CD14-positive monocyte (primary cell): ENCODE results near the gene DNAJB4. TPM values are rescaled to one million over a fixed set of nuclear protein-coding genes. Genes with fewer than 3 reads are reported as not detected.

ENCODE experiments used
- DNase-seq, 3 donors: peaks; one replicate each; pipeline ENCODE4 v3.0.0-alpha.2; 2011 to 2022
- H2AFZ ChIP-seq: 2 replicates; pipeline ENCODE4 v1.6.0; 2012; ENCODE audit warnings: mild to moderate bottlenecking, low read depth, low read length, inconsistent platforms; ENCODE audit not compliant: insufficient read depth, poor library complexity, severe bottlenecking
- H3K27ac ChIP-seq, 2 donors: 1 replicate in 1 of 2; 2 replicates in 1 of 2; pipeline ENCODE4 v1.5.1; 2012 to 2013; ENCODE audit warnings: low read length in 2 of 2, control low read depth in 1 of 2, inconsistent platforms in 1 of 2, low read depth in 1 of 2, mild to moderate bottlenecking in 1 of 2
- H3K27me3 ChIP-seq, 2 donors: one replicate each; pipeline versions ENCODE4 v1.6.0 to v1.6.1; 2011 to 2013; ENCODE audit warnings: low read length in 2 of 2; ENCODE audit not compliant: control insufficient read depth in 2 of 2, insufficient read depth in 2 of 2
- H3K36me3 ChIP-seq, 2 donors: replicated peaks in 1 of 2; 1 replicate in 1 of 2; 2 replicates in 1 of 2; pipeline versions ENCODE4 v1.5.1 to v1.6.1; 2012 to 2013; ENCODE audit warnings: low read length in 2 of 2, control low read depth in 1 of 2, inconsistent platforms in 1 of 2, mild to moderate bottlenecking in 1 of 2; ENCODE audit not compliant: insufficient read depth in 2 of 2, control insufficient read depth in 1 of 2
- H3K4me1 ChIP-seq, 2 donors: 1 replicate in 1 of 2; 2 replicates in 1 of 2; pipeline versions ENCODE4 v1.5.1 to v1.6.1; 2012 to 2013; ENCODE audit warnings: low read length in 2 of 2, control low read depth in 1 of 2, inconsistent platforms in 1 of 2, mild to moderate bottlenecking in 1 of 2, moderate library complexity in 1 of 2; ENCODE audit not compliant: insufficient read depth in 2 of 2, control insufficient read depth in 1 of 2
- H3K4me2 ChIP-seq: replicated peaks from 2 replicates; pipeline ENCODE3; 2012; ENCODE audit warnings: low read length, moderate library complexity, mild to moderate bottlenecking; ENCODE audit not compliant: poor library complexity, severe bottlenecking; ENCODE audit errors: extremely low read depth
- H3K4me3 ChIP-seq, 3 experiments: fragments of 200-600 bp in 1 of 3; sonication (generic) in 1 of 3; replicated peaks in 1 of 3; 1 replicate in 2 of 3; 2 replicates in 1 of 3; pipeline ENCODE4 v1.5.1; 2011 to 2013; ENCODE audit warnings: low read length in 3 of 3, mild to moderate bottlenecking in 3 of 3, control low read depth in 2 of 3, low read depth in 2 of 3, inconsistent platforms in 1 of 3, moderate library complexity in 1 of 3
- H3K79me2 ChIP-seq: 2 replicates; pipeline ENCODE4 v1.6.0; 2012; ENCODE audit warnings: mild to moderate bottlenecking, control low read depth, inconsistent platforms, low read length, moderate library complexity; ENCODE audit not compliant: insufficient read depth
- H3K9ac ChIP-seq: 2 replicates; pipeline ENCODE4 v1.6.0; 2017; ENCODE audit warnings: low read length, mild to moderate bottlenecking; ENCODE audit not compliant: insufficient read depth, poor library complexity, severe bottlenecking
- H3K9me3 ChIP-seq, 2 donors: replicated peaks in 1 of 2; 1 replicate in 1 of 2; 2 replicates in 1 of 2; pipeline versions ENCODE4 v1.5.1 to v1.6.1; 2012 to 2013; ENCODE audit warnings: low read length in 2 of 2, control low read depth in 1 of 2; ENCODE audit not compliant: control insufficient read depth in 1 of 2, insufficient read depth in 1 of 2
- H4K20me1 ChIP-seq: 2 replicates; pipeline ENCODE4 v1.6.0; 2012; ENCODE audit warnings: mild to moderate bottlenecking, low read length, control low read depth, moderate library complexity; ENCODE audit not compliant: insufficient read depth
- H3K27ac Mint-ChIP-seq, 7 donors: one replicate each; pipeline ENCODE4 v1.8.0; 2020; ENCODE audit warnings: mild to moderate bottlenecking in 7 of 7, mixed read lengths in 7 of 7, moderate library complexity in 6 of 7, inconsistent platforms in 2 of 7
- H3K27me3 Mint-ChIP-seq, 3 donors: one replicate each; pipeline ENCODE4 v1.8.0; 2021 to 2022; ENCODE audit warnings: low read depth in 3 of 3, mild to moderate bottlenecking in 3 of 3, mixed read lengths in 3 of 3, moderate library complexity in 3 of 3, inconsistent platforms in 1 of 3
- H3K36me3 Mint-ChIP-seq, 2 donors: one replicate each; pipeline ENCODE4 v1.8.0; 2020; ENCODE audit warnings: mixed read lengths in 2 of 2, inconsistent platforms in 1 of 2, mild to moderate bottlenecking in 1 of 2
- H3K4me1 Mint-ChIP-seq: one replicate; pipeline ENCODE4 v1.8.0; 2020; ENCODE audit warnings: mild to moderate bottlenecking, mixed read lengths
- H3K4me3 Mint-ChIP-seq, 2 donors: one replicate each; pipeline ENCODE4 v1.8.0; 2020; ENCODE audit warnings: mild to moderate bottlenecking in 2 of 2, mixed read lengths in 2 of 2, moderate library complexity in 1 of 2
- H3K9me3 Mint-ChIP-seq, 7 donors: one replicate each; pipeline ENCODE4 v1.8.0; 2020 to 2022; ENCODE audit warnings: mixed read lengths in 7 of 7, mild to moderate bottlenecking in 6 of 7, moderate library complexity in 6 of 7, inconsistent platforms in 2 of 7
- CTCF ChIP-seq: fragments of 200-600 bp; IDR thresholded peaks from one replicate; pipeline ENCODE4 v1.8.0; 2022; ENCODE audit warnings: antibody characterized with exemption, mild to moderate bottlenecking
- WGBS: methylation state at CpG from one replicate; pipeline ENCODE4 v1.1.5; 2013; ENCODE audit warnings: missing lambda C conversion rate; ENCODE audit not compliant: insufficient coverage; 5-methylcytosine and 5-hydroxymethylcytosine counted together
- intact Hi-C, 2 donors: fragments of 100-400 bp; cut with micrococcal nuclease; formaldehyde crosslinking; loops; one replicate each; pipeline versions ENCODE4 v1.15.0 to v1.15.1; 2023
- polyA plus RNA-seq, 3 donors: library from polyadenylated mRNA; depleted of rRNA in 1 of 3; unstranded in 2 of 3; stranded (reverse) in 1 of 3; fragments of 300-500 nt in 2 of 3; fragments of >200 nt in 1 of 3; fragmentation: Illumina TruSeq in 2 of 3; gene quantifications; 1 replicate in 2 of 3; 2 replicates in 1 of 3; pipeline ENCODE4 v1.2.3, GENCODE V29; 2012 to 2021

Gene DNAJB4
- polyA plus RNA-seq, 3 donors = 2.8 to 4.0 (median 3.6) TPM

- Histone ChIP-seq H2AFZ (no peak overlapping the region), H3K4me2 (no peak overlapping the region), H3K4me3 (no peak overlapping the region), H3K9me3 (no peaks in the 10 kb centered on the region), H3K79me2 (peaks cover 10% of the 10 kb centered on the region), H4K20me1 (no peaks in the 10 kb centered on the region), H3K4me1 (peaks cover 0 to 6% of the 10 kb centered on the region in 2 donors), H3K27ac (no peak overlapping the region), H3K9ac (no peak overlapping the region), H3K36me3 (peaks cover 0 to 9% of the 10 kb centered on the region in 2 donors), H3K27me3 (no peaks in the 10 kb centered on the region)
- no peak for DNase-seq
- H3K4me3 Mint-ChIP-seq = no peak overlapping the region
- H3K4me1 Mint-ChIP-seq = peaks cover under 1% of the 10 kb centered on the region
- intact Hi-C loops = no loop called here
- no peaks in the 10 kb centered on the region for H3K27me3 Mint-ChIP-seq
- WGBS = no CpG with 5 or more reads among the region's 2 CpGs
- TF ChIP-seq CTCF = no peak
- peaks cover 0 to 1% (median 0%) of the 10 kb centered on the region in 7 donors for H3K9me3 Mint-ChIP-seq
- no peak overlapping the region for H3K27ac Mint-ChIP-seq
- peaks cover 8 to 12% of the 10 kb centered on the region in 2 donors for H3K36me3 Mint-ChIP-seq
Measured at GRCh38 chr1:78011050-78011449, 6.3 kb downstream of the DNAJB4 start.

- peaks cover 0 to 16% of the 10 kb centered on the region in 2 donors for H3K36me3 ChIP-seq
- no peaks in the 10 kb centered on the region for H3K27me3 ChIP-seq
- intact Hi-C loops = no loop called here
- no peak for TF ChIP-seq CTCF
- H3K4me2 ChIP-seq = no peak overlapping the region
- H3K27ac ChIP-seq = no peak overlapping the region
- H2AFZ ChIP-seq = no peak overlapping the region
- no peak overlapping the region for H3K9ac ChIP-seq
- no peaks in the 10 kb centered on the region for H3K4me1 ChIP-seq
- Mint-ChIP-seq H3K27ac (no peak overlapping the region), H3K9me3 (peaks cover 0 to 1% (median 0%) of the 10 kb centered on the region in 7 donors), H3K36me3 (peaks cover 16% of the 10 kb centered on the region in 2 donors), H3K27me3 (no peaks in the 10 kb centered on the region), H3K4me1 (no peaks in the 10 kb centered on the region), H3K4me3 (no peak overlapping the region)
- H3K79me2 ChIP-seq = no peaks in the 10 kb centered on the region
- no peak overlapping the region for H3K4me3 ChIP-seq
- H4K20me1 ChIP-seq = no peaks in the 10 kb centered on the region
- H3K9me3 ChIP-seq = no peaks in the 10 kb centered on the region
- DNase-seq = no peak
Measured at GRCh38 chr1:78015148-78015547, 10.4 kb downstream of the DNAJB4 start.
